ENCODE data around the gene TYMS.

TYMS gene

DNA sequence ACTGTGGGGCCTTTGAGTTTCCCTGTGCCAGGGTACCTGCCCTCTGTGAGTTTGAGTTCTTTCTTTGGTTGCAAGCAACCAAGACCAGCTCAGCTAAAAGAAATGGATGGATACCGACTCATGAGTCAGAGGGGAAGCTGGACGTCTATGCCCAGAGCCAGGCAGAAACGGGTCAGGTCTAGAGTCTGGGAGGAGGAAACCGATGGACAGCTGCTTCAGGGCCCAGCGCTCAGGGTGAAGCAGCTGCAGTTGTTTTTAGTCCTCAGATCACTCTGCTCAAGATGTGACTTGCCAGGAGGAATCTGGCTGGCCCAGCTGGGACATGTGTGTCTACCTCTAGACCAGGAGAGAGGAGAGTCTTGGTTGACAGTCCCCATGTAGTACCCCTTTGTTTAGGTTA lies 10.1 kb upstream of the TYMS start:
- ATAC-seq: no peak

DNA sequence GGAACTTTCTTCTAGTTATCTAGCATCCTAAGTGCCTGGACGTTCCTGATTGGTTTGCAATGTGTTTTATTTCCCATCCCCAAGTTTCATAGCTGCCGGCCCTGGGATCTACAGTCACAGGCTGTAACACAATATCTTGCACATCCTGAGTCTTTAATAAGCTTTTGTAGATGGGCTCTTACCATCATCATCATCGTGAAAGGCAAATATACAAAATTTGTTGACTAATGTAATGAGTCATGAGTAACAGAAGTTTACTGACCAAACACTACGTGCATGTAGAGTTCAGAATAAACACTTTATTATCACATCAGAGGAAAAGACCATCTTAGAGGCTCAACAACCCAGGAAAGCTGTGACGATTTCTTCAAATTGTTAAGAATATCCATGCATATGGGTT lies 8.1 kb upstream of the TYMS start:
- ATAC-seq: no peak

DNA sequence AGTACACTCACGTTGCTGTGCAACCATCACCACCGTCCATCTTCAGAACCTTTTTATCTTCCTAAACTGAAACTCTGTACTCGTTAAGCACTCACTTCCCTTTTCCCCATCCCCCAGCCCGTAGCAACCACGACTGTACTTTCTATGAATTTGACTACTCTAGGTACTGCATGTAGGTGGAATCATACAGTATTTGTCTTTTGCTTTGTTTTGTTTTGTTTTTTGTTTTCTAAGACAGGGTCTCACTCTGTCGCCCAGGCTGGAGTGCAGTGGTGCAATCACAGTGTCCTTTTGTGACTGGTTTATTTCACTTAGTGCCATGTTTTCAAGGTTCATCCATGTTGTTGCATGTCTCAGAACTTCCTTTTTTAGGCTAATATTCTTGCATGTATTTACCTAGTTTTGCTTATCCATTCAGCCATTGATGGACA lies 7.0 kb upstream of the TYMS start:
- peak; percentile 32 to 51 for ATAC-seq

DNA sequence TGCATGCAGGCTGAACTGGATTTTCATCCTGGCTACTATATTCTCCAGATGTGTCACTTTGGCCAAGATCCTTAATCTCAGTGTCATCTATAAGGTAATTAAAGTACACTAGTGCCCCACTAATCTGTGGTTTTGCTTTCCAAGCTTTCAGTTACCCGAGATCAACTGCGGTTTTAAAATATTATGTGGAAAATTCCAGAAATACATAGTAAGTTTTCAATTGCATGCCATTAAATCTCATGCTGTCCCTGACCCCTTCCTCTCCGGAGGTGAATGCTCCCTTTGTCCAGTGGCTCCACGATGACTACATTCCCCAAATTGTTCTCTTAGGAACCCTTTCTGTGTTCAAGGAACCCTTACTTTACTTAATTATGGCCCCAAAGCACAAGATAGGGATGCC lies 5.3 kb upstream of the TYMS start:
- ATAC-seq: no peak

DNA sequence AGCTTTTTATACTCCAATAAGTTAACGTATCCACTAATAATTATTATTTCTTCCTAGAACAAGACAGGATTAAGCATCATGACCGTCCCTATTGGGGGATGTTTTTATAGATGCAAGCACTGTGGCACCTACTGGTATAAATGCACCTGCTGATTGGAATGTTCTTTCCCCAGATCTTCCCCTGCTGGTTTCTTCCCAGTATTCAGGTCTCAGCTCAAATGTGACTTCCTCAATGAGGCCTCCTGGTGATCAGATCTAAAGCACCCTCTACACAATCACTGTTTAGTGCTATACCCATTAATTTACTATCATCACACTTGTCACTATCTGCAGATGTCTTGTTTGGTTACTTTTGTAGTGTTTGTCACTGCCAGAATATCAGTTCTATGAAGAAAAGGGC lies 3.9 kb upstream of the TYMS start:
- no peak for ATAC-seq

DNA sequence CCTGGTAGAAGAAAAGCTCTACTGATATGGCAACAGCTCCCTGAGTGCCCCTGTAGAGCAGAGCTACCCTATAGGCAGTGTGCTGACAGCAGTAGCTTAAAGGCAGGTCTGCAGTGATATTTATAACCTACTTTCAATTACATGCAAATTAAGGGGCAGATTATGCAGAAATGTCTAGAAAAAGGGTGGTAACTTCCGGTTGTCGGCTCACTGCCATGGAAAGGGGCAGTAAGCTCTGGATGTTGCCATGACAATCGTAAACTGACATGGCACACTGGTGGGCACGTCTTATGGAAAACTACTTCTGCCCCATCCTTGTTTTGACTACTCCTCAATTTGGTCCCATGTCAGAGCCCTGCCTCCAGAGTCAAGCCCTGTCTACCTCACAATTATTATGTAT lies 2.9 kb upstream of the TYMS start:
- no peak for ATAC-seq

DNA sequence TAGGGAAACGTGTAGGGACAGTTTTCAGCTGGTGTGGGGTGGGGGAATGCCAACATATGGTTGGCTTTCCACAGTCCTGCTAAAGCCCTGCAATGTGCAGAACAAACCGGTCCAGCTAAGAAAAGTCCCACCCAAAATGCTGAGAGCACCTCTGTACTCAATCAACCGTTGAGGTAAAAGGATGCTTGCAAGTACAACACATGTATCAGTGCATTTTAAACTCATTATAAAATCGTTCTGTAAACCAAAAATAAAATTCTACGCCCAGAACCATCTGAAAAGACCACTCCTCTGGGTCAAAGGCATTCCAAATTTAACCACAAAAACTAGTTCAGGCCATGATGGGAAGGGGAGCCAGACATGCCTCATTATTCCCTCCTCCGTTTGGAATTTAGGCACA lies 2.0 kb upstream of the TYMS start:
- no peak for ATAC-seq

DNA sequence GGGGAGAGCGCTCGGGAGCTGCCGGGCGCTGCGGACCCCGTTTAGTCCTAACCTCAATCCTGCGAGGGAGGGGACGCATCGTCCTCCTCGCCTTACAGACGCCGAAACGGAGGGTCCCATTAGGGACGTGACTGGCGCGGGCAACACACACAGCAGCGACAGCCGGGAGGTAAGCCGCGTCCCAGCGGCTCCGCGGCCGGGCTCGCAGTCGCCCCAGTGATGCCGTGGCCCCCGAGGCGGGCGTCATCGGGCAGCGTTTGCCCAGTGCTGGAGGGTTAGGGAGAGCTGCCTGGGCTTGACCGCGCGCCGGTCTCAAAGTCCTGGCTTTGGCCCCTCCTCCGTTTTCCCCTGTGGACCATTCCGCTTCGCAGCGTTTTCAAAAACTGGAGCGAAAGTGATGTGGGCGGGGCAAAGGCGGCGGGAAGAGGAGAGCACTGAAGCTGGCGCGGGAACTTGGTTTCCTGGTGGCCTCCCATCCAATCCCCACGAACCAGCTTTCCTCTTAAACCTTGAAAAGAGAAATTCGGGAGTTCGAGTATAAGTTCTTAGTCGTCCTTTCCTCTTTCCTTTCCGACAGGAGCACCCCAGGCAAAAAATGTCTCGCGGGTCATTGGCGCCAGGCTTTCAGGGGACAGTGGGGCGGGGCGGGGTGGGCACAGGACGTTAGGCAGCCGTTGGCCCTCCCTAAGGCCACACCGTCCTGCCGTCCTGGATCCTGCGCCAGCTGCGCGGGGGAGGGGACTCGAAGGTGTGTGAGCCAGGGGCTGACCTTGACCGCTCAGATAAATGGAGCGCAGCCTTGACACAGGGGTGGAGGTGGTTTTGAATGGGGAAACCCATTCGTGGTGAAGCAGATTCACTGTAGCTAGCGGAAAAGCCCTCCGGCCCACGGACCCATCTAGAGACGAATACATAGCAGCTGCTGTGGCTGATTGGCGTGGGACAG lies 821 bp downstream of the TYMS start:
- peak; percentile 55 to 64 for ATAC-seq

DNA sequence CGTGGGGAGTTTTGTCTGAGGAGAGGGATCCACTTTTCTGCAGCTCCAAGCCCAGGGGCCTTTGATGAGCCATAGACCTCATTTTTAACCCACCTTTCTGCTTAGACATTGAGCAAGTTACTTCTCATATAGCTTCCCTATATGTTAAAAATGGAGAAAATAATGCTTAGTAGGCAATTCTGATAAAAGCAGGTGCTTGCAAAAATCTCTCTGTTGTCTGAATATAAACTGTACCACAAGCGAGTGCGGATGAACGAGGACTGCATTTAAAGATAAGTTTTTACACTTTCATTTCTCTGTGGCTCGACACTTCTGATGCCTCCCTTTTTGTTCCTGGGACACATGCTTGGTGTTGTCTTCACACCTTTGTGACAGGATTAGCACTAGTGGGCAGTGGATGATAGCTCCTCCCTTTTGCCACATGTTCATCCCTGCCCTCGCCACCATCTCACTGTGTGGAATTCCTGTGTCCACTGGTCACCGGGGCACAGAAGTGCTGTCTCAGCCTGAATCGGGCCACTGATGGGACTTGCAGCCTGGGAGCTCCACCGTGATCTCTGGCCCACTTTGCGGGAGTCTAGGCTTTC lies 1.6 kb downstream of the TYMS start:
- ATAC-seq: no peak

DNA sequence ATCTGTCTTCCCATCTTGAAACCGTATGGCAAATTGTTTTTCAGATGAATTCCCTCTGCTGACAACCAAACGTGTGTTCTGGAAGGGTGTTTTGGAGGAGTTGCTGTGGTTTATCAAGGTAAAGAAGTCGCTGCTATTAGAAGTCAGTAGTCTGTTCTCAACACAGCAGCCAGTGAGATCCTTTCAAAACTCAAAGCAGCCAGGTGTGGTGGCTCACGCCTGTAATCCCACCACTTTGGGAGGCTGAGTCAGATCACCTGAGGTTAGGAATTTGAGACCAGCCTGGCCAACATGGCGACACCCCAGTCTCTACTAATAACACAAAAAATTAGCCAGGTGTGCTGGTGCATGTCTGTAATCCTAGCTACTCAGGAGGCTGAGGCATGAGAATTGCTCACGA lies 2.1 kb downstream of the TYMS start:
- no peak for ATAC-seq

DNA sequence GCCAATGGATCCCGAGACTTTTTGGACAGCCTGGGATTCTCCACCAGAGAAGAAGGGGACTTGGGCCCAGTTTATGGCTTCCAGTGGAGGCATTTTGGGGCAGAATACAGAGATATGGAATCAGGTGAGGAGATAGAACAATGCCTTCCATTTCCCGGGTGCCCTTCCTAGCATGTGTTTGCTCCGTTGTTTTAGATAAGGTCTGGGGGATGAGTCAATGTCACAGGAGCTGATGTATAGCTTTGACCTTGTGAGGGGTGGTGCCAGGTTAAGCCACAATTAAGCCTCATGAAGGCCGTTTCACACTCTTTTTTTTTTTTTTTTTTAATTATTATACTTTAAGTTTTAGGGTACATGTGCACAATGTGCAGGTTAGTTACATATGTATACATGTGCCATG lies 4.7 kb downstream of the TYMS start:
- ATAC-seq: no peak

DNA sequence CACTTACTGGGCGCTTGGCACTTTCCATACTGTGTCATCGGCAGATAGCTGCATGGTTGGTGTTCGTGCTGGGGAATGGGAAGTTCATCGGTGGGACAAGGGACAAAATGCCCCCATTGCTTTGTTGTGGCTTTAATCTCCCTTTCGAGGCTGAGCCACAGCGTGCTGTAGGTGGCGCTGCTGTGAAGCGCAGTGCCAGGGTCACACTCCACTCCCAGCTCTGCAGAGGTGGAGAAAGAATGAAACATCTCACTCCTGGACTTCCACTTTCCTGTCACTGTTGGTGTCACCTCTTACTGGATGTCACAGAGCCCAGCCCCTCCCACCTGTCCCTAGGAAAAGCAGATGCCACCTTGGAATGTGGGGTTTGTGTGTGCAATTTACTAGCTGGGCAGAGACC lies 8.7 kb downstream of the TYMS start:
- ATAC-seq: no peak

DNA sequence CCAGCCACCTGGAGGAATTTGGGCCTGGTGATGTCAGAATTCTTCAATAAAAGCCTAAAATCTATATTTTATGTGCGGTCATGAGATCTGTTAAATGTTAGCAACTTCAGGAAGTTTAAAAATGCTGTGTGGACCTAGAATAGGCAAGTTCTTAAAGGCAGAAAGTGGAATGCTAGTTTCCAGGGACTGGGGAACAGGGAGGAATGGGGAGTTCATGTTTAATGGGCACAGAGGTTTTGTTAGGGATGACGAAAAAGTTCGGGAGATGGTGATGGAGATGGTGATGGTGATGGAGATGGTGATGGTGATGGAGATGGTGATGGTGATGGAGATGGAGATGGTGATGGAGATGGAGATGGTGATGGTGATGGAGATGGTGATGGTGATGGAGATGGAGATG lies 9.2 kb downstream of the TYMS start:
- no peak for ATAC-seq

DNA sequence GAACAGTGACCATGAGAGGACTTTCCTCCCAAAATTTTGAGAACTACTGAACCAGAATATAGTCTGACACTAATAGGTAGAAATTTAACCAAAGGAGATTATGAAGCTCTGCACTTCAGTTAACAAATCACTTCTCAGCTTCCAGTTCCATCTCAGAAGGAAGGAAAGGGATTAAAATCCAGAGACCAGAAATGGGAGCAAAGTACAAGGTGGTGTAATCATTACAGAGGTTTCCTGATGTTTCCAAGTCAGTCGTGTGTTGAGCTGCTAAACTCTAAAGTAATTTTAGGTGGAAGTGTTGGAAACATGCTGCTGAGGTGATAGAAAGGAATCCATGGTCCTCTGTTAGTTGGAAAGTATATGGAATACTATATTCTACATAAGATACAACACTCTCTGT lies 10.8 kb downstream of the TYMS start:
- ATAC-seq: no peak

DNA sequence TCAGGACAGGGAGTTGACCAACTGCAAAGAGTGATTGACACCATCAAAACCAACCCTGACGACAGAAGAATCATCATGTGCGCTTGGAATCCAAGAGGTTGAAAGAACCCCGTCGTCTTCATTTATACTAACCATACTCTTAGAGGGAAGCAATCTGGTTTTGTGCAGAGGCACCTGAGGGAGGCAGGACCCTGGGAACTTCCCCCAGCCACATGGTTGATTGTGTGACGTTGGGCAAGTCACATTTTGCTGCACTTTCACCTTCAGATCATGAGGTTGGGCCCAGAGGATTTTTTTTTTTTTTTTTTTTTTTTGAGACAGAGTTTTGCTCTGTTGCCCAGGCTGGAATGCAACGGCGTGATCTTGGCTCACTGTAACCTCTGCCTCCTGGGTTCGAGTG lies 11.6 kb downstream of the TYMS start:
- ATAC-seq: no peak

DNA sequence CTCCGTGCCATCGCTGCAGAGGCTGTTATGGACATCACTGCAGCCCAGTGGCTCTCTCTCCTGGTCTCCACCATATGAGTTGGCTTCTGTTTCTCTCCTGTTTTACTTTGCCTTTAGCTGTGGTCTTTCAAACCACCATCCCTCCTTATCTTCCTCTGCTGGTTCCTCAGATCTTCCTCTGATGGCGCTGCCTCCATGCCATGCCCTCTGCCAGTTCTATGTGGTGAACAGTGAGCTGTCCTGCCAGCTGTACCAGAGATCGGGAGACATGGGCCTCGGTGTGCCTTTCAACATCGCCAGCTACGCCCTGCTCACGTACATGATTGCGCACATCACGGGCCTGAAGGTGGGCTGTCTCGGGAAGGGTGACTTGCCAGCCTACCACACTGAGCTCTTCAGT lies 13.1 kb downstream of the TYMS start:
- ATAC-seq: no peak

DNA sequence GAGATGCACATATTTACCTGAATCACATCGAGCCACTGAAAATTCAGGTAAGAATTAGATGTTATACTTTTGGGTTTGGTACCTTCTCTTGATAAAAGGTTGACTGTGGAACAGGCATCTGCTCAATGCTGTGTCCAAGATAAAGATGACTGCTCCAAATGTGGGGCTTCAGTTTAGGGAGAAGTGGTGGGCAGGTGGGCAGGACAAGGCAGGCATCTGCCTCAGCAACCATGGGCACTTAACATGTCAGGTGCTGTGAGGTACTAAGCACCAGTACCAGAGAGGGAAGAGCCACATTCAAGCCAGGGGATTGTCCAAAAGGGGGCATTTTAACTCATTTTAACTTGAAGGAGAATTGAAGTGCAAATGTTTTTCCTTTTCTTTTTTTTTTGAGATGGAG lies 14.0 kb downstream of the TYMS start:
- no peak for ATAC-seq

DNA sequence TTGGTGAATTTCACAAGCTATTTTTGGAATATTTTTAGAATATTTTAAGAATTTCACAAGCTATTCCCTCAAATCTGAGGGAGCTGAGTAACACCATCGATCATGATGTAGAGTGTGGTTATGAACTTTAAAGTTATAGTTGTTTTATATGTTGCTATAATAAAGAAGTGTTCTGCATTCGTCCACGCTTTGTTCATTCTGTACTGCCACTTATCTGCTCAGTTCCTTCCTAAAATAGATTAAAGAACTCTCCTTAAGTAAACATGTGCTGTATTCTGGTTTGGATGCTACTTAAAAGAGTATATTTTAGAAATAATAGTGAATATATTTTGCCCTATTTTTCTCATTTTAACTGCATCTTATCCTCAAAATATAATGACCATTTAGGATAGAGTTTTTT lies 15.9 kb downstream of the TYMS start:
- ATAC-seq: no peak

DNA sequence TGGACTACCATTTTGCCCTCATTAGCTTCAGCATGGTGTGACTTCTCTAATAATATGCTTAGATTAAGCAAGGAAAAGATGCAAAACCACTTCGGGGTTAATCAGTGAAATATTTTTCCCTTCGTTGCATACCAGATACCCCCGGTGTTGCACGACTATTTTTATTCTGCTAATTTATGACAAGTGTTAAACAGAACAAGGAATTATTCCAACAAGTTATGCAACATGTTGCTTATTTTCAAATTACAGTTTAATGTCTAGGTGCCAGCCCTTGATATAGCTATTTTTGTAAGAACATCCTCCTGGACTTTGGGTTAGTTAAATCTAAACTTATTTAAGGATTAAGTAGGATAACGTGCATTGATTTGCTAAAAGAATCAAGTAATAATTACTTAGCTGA lies 16.3 kb downstream of the TYMS start:
- ATAC-seq: no peak

DNA sequence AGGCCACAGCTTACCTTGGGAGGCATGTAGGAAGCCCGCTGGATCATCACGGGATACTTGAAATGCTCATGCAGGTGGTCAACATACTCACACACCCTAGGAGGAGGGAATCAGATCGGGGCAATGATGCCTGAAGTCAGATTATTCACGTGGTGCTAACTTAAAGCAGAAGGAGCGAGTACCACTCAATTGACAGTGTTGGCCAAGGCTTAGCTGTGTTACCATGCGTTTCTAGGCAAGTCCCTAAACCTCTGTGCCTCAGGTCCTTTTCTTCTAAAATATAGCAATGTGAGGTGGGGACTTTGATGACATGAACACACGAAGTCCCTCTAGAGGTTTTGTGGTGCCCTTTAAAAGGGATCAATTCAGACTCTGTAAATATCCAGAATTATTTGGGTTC lies 17.9 kb downstream of the TYMS start:
- no peak for ATAC-seq

DNA sequence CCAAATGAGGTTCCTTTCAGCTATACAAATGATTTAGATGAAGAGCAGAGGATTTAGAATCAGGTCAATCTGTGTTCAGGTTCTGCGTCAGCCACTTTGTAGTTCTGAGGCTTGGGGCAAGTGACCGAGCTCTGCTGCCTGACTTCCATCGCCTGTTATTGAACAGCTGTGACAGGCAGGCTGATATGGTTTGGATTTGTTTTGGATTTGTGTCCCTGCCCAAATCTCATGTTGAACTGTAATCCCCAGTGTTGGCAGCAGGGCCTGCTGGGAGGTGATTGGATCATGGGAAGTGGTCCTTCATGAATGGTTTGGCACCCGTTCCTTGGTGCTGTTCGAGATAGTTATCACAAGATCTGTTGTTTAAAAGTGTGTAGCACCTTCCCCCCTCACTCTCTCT lies 18.6 kb downstream of the TYMS start:
- ATAC-seq: no peak

DNA sequence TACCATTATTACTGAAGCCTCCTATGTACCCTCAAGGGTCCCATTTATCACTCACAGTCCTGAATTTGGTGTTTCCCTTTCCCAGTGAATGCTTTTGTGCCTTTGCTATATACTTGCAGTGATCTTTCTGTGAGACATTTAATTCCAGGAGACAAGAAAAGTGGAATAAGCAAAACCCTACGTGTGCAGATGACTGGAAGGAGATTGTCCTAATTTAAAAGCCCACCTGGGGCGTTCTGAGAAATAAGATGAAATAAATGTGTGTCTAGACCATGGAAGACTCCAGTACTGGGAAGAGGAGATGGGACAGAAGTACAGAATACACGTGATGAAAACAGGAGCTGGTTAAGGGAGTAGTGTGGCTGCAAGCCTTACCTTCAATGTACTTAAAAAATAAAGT lies 19.3 kb downstream of the TYMS start:
- no peak for ATAC-seq

DNA sequence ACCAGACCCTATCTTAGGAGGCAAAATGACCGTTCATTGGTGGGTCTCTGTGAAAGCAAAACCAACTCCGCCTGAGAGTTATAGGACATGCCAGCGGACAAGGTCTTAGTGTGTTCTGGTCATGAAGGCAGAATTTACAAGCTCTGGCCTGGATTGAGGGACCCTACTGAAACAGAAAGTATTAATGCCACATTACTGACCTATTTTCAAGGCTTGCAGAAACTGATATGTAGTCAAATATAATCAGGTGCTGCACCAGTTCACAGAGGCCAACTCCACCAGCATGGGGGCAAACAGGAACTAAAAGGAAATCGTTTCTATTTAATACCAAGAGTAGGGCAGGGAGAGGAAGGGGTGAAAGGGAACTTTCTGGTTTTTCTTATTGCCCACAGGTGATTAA lies 19.7 kb downstream of the TYMS start:
- ATAC-seq: no peak

DNA sequence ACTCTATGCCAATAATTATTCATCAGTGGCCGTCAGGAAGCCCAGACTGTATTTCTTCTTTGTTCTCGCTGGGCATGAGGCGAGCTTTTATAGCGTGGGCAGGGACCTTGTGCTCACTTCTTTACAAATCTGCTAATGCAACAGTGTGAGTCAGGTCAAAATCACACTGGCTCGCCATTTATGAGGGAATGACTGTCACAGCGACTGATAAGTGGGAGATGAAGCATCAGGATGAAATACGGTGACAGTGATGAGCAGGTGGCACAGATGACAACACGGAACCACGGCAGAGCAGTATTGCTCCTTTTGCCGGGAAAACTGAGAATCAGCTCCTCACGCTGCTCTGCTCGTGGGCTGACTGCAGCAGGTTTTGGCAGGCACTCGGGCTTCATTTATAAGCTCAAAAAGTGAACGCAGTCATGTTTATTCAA lies 20.5 kb downstream of the TYMS start:
- no peak for ATAC-seq

All from activated CD4-positive, CD25-positive, alpha-beta regulatory T cell treated with anti-CD3 and anti-CD28 coated beads, Interleukin-2, amount 50 U/mL, for 24 hours (primary cell).